NCI-H748 (cell line): ENCODE results near the gene DPP6.

Experiments
- DNase-seq: peaks from one replicate; lab custom pipeline; 2025; ENCODE audit not compliant: unreplicated experiment; lab: John Stamatoyannopoulos, UW

DPP6 gene

GRCh38 chr7:154783281-154783909, 731.2 kb downstream of the DPP6 start:
- DNase-seq, result no peak

- DNase-seq, result no peak
Observed at GRCh38 chr7:154785898-154786297, 733.7 kb downstream of the DPP6 start.

- peak; percentile 54 for DNase-seq
Observed at GRCh38 chr7:154789404-154789803, 737.2 kb downstream of the DPP6 start.

- no peak for DNase-seq
Observed at GRCh38 chr7:154791611-154792010, 739.4 kb downstream of the DPP6 start.

- DNase-seq, result no peak
Observed at GRCh38 chr7:154792436-154793055, 740.3 kb downstream of the DPP6 start.

- DNase-seq, result peak; percentile 59
Observed at GRCh38 chr7:154794147-154794780, 742.1 kb downstream of the DPP6 start.

GRCh38 chr7:154795014-154795413, 742.8 kb downstream of the DPP6 start:
- peak; percentile 25 for DNase-seq

GRCh38 chr7:154795437-154795836, 743.2 kb downstream of the DPP6 start:
- peak; percentile 70 for DNase-seq

GRCh38 chr7:154804449-154804848, 752.3 kb downstream of the DPP6 start:
- DNase-seq, result no peak

GRCh38 chr7:154812027-154812426, 759.8 kb downstream of the DPP6 start:
- no peak for DNase-seq

- DNase-seq, result no peak
Observed at GRCh38 chr7:154817224-154817896, 765.2 kb downstream of the DPP6 start.

GRCh38 chr7:154827007-154827406, 774.8 kb downstream of the DPP6 start:
- no peak for DNase-seq

- peak; percentile 75 for DNase-seq
Observed at GRCh38 chr7:154832557-154833138, 780.5 kb downstream of the DPP6 start.

- DNase-seq, result no peak
Observed at GRCh38 chr7:154836021-154836448, 783.8 kb downstream of the DPP6 start.

- DNase-seq, result no peak
Observed at GRCh38 chr7:154837087-154837486, 784.9 kb downstream of the DPP6 start.

- DNase-seq, result no peak
Observed at GRCh38 chr7:154837622-154838021, 785.4 kb downstream of the DPP6 start.

GRCh38 chr7:154840086-154840485, 787.9 kb downstream of the DPP6 start:
- DNase-seq, result no peak

- peak; percentile 93 for DNase-seq
Observed at GRCh38 chr7:154841731-154842331, 789.6 kb downstream of the DPP6 start.

GRCh38 chr7:154842591-154842990, 790.4 kb downstream of the DPP6 start:
- peak; percentile 24 for DNase-seq

GRCh38 chr7:154843670-154844237, 791.6 kb downstream of the DPP6 start:
- DNase-seq, result no peak

GRCh38 chr7:154844499-154844898, 792.3 kb downstream of the DPP6 start:
- no peak for DNase-seq
